ENCODE data around the gene PRKRA.

GRCh38 chr2:178401994-178402437 is 49.0 kb downstream of the PRKRA start:
- TF ChIP-seq ZBTB10 (CRISPR knock-in tag; IDR thresholded peaks at IDR 0.05; ENCODE audit: borderline replicate concordance), result no peak
- TF ChIP-seq NONO (IDR thresholded peaks at IDR 0.05), result no peak
- TF ChIP-seq NONO (CRISPR knock-in tag; conservative IDR thresholded peaks at IDR 0.05), result no peak
- TF ChIP-seq EZH2 (conservative IDR thresholded peaks at IDR 0.05; ENCODE audit: low read depth, low read length), result no peak
- TF ChIP-seq ZBTB26 (CRISPR knock-in tag; IDR thresholded peaks at IDR 0.05; ENCODE audit: borderline replicate concordance), result no peak
- no peak for TF ChIP-seq CCAR2 (optimal IDR thresholded peaks at IDR 0.05; ENCODE audit: low read depth, low read length)
- no peak for TF ChIP-seq HNF4G (IDR thresholded peaks at IDR 0.05; ENCODE audit: borderline replicate concordance, low read depth, low read length)
- no peak for TF ChIP-seq HNF4G (CRISPR knock-in tag; IDR thresholded peaks at IDR 0.05; ENCODE audit: borderline replicate concordance, low read depth)
- TF ChIP-seq SRF (IDR thresholded peaks at IDR 0.05; ENCODE audit: low read depth, low read length), result no peak
